GM12878 (cell line): Measurements from ENCODE around the gene CLDN24. TPM values are rescaled to one million over a fixed set of nuclear protein-coding genes. Genes with fewer than 3 reads are reported as not detected.

Experiments
- ATAC-seq: fragments of 200-7000 bp; cut with Tn5 transposase; 3 replicates; pipeline ENCODE4 v1.9.1; 2020; ENCODE audit warnings: mild to moderate bottlenecking, moderate library complexity
- BruUV-seq: library from RNA; stranded (reverse); fragments of 400-500 nt; replicated peaks from 2 replicates; lab custom pipeline; 2021; lab: Mats Ljungman, UMichigan
- CTCF ChIA-PET: fragments of 300-600 bp; sonication (Branson Sonifier 250); formaldehyde crosslinking; extraction: SDS; loops from one replicate; lab custom pipeline; 2021; ENCODE audit warnings: inconsistent platforms; lab: Yijun Ruan, JAX
- POLR2A ChIA-PET: fragments of 350-600 bp; formaldehyde crosslinking; extraction: SDS; loops from one replicate; lab custom pipeline; 2021; ENCODE audit warnings: inconsistent platforms; lab: Charles Lee
- RAD21 ChIA-PET: fragments of 300-600 bp; sonication (Branson Sonifier 250); formaldehyde crosslinking; loops from one replicate; lab custom pipeline; 2023; ENCODE audit warnings: antibody characterized with exemption; ENCODE audit not compliant: unreplicated experiment; lab: Charles Lee
- SMC1A ChIA-PET: fragments of 300-600 bp; sonication (Branson Sonifier 250); formaldehyde crosslinking; loops from one replicate; lab custom pipeline; 2023; ENCODE audit not compliant: unreplicated experiment, uncharacterized antibody; lab: Charles Lee
- DNase-seq: peaks from one replicate; pipeline ENCODE4 v3.0.0-alpha.2; 2011; ENCODE audit warnings: low read depth, low spot score
- FAIRE-seq: peaks from 3 replicates; lab custom pipeline; 2011; peaks lifted over from hg19 to GRCh38; lab: Jason Lieb, UNC
- H2AFZ ChIP-seq: 2 replicates; pipeline ENCODE4 v1.6.0; 2011; ENCODE audit warnings: low read depth, low read length, control low read depth; ENCODE audit not compliant: control insufficient read depth
- H3K27ac ChIP-seq: 2 replicates; pipeline ENCODE4 v1.5.1; 2011; ENCODE audit warnings: control low read depth; ENCODE audit not compliant: control insufficient read depth, insufficient read depth
- H3K27me3 ChIP-seq, 2 experiments: replicated peaks in 1 of 2; 2 replicates each; pipeline versions ENCODE4 v1.6.0 to v1.6.1; 2011; ENCODE audit warnings: low read length in 1 of 2; ENCODE audit not compliant: control insufficient read depth in 2 of 2, insufficient read depth in 2 of 2
- H3K36me3 ChIP-seq, 2 experiments: 2 replicates each; pipeline ENCODE4 v1.5.1; 2011; ENCODE audit warnings: low read length in 1 of 2; ENCODE audit not compliant: control insufficient read depth in 2 of 2, insufficient read depth in 2 of 2
- H3K4me1 ChIP-seq: 2 replicates; pipeline ENCODE4 v1.6.1; 2011; ENCODE audit warnings: mild to moderate bottlenecking, low read length, moderate library complexity, mixed read lengths; ENCODE audit not compliant: control insufficient read depth, insufficient read depth
- H3K4me2 ChIP-seq: 2 replicates; pipeline ENCODE4 v1.6.0; 2011; ENCODE audit warnings: control low read depth; ENCODE audit not compliant: control insufficient read depth, insufficient read depth
- H3K4me3 ChIP-seq: fragments of 200-600 bp; sonication (generic); 2 replicates; pipeline ENCODE4 v1.5.1; 2016
- H3K79me2 ChIP-seq: 2 replicates; pipeline ENCODE4 v1.6.0; 2011; ENCODE audit warnings: low read length; ENCODE audit not compliant: control insufficient read depth, insufficient read depth
- H3K9ac ChIP-seq: 2 replicates; pipeline ENCODE4 v1.8.0; 2011; ENCODE audit warnings: low read length, control low read depth, mixed read lengths; ENCODE audit not compliant: control insufficient read depth, insufficient read depth
- H3K9me3 ChIP-seq: replicated peaks from 3 replicates; pipeline ENCODE4 v1.5.1; 2011; ENCODE audit warnings: mild to moderate bottlenecking, low read length; ENCODE audit not compliant: control insufficient read depth, insufficient read depth
- H4K20me1 ChIP-seq: 2 replicates; pipeline ENCODE4 v1.6.0; 2011; ENCODE audit not compliant: control insufficient read depth, insufficient read depth
- ATF7 ChIP-seq: fragments of 450-650 bp; IDR thresholded peaks from 2 replicates; pipeline ENCODE4 v1.6.1; 2016; ENCODE audit warnings: low read depth, mild to moderate bottlenecking
- BACH1 ChIP-seq: fragments of 450-650 bp; IDR thresholded peaks from 2 replicates; pipeline ENCODE4 v1.6.1; 2017; ENCODE audit warnings: mild to moderate bottlenecking, borderline replicate concordance
- CBX5 ChIP-seq: sonication (generic); IDR thresholded peaks from 2 replicates; pipeline ENCODE4 v1.6.1; 2016; ENCODE audit warnings: low read depth, moderate library complexity, mild to moderate bottlenecking, inconsistent platforms
- DPF2 ChIP-seq: fragments of 450-650 bp; IDR thresholded peaks from 2 replicates; pipeline ENCODE4 v1.6.1; 2017; ENCODE audit warnings: mild to moderate bottlenecking
- EGR1 ChIP-seq, 2 experiments: IDR thresholded peaks; 1 replicate in 1 of 2; 2 replicates in 1 of 2; pipeline ENCODE4 v1.6.1; 2011 to 2012; ENCODE audit warnings: low read depth in 2 of 2, low read length in 2 of 2, borderline replicate concordance in 1 of 2, mild to moderate bottlenecking in 1 of 2, moderate library complexity in 1 of 2
- HDAC2 ChIP-seq: fragments of 200-600 bp; sonication (generic); IDR thresholded peaks from 2 replicates; pipeline ENCODE4 v1.6.1; 2017
- NR2F1 ChIP-seq: fragments of 450-650 bp; conservative IDR thresholded peaks from 2 replicates; pipeline ENCODE4 v1.6.1; 2017; ENCODE audit warnings: mild to moderate bottlenecking
- RELA ChIP-seq: fragments of 450-650 bp; IDR thresholded peaks from 2 replicates; pipeline ENCODE4 v1.8.0; 2014; ENCODE audit warnings: borderline replicate concordance; ENCODE audit not compliant: partially characterized antibody
- USF2 ChIP-seq: IDR thresholded peaks from 2 replicates; pipeline ENCODE4 v1.6.1; 2011; ENCODE audit warnings: low read depth, low read length, improper control_type of control experiment, borderline replicate concordance
- ZBED1 ChIP-seq: IDR thresholded peaks from 2 replicates; pipeline ENCODE4 v1.6.1; 2016; ENCODE audit warnings: borderline replicate concordance
- WGBS: methylation state at CpG from one replicate; pipeline ENCODE4 v1.1.6; 2016; ENCODE audit warnings: low lambda C conversion rate; ENCODE audit not compliant: insufficient replicate concordance, insufficient coverage; ENCODE audit errors: missing lambda C conversion rate; 5-methylcytosine and 5-hydroxymethylcytosine counted together
- in situ Hi-C: fragments of 300-500 bp; cut with MboI; formaldehyde crosslinking; loops from 9 replicates; pipeline ENCODE4 v1.14.3; 2018; ENCODE audit warnings: mixed read lengths
- intact Hi-C: fragments of 100-400 bp; cut with micrococcal nuclease; formaldehyde crosslinking; loops from one replicate; pipeline ENCODE4 v1.14.2; 2022; ENCODE audit not compliant: unreplicated experiment
- polyA plus RNA-seq, 11 experiments: library from polyadenylated mRNA; depleted of rRNA in 4 of 11; unstranded in 6 of 11; stranded (reverse) in 5 of 11; fragments of >200 nt; fragmentation: Nextera tagmentation in 4 of 11; fragmentation: Illumina TruSeq in 1 of 11; extraction: Ambion mirVana in 4 of 11; extraction: Trizol in 1 of 11; gene quantifications; 1 replicate in 1 of 11; 2 replicates in 10 of 11; pipeline versions ENCODE4 v1.2.1 to v1.2.3, GENCODE V29; 2011 to 2016; ENCODE audit warnings: inconsistent platforms in 2 of 11, missing spikeins in 2 of 11, low read depth in 1 of 11
- total RNA-seq, 4 experiments: library from RNA; depleted of rRNA in 3 of 4; stranded (reverse); fragments of >200 nt in 3 of 4; fragmentation: Illumina TruSeq in 1 of 4; extraction: Trizol in 1 of 4; gene quantifications; 2 replicates each; pipeline versions ENCODE4 v1.2.1 to v1.2.3, GENCODE V29; 2013 to 2021
- TF ChIP-seq, protein P1 (sequence below): fragments of 450-650 bp; IDR thresholded peaks from 2 replicates; pipeline ENCODE4 v1.6.1; 2016; ENCODE audit warnings: mild to moderate bottlenecking, moderate library complexity, borderline replicate concordance
- TF ChIP-seq, protein P2 (sequence below): fragments of 450-650 bp; IDR thresholded peaks from 2 replicates; pipeline ENCODE4 v1.6.1; 2017; ENCODE audit warnings: antibody characterized with exemption, mild to moderate bottlenecking, moderate library complexity
- TF ChIP-seq, protein P3 (sequence below): IDR thresholded peaks from 2 replicates; pipeline ENCODE4 v1.6.1; 2011; ENCODE audit warnings: mild to moderate bottlenecking, low read depth, low read length, moderate library complexity; ENCODE audit not compliant: insufficient replicate concordance

The CLDN24 gene
- total and polyA plus RNA-seq, 10 of the 15 experiments (the other 5 are each of a cell fraction or from before 2014, with no cell fraction given), result not detected

GRCh38 chr4:183321516-183321915 lies 710 bp downstream of the CLDN24 start (continued):
- TF ChIP-seq, protein P1, sequence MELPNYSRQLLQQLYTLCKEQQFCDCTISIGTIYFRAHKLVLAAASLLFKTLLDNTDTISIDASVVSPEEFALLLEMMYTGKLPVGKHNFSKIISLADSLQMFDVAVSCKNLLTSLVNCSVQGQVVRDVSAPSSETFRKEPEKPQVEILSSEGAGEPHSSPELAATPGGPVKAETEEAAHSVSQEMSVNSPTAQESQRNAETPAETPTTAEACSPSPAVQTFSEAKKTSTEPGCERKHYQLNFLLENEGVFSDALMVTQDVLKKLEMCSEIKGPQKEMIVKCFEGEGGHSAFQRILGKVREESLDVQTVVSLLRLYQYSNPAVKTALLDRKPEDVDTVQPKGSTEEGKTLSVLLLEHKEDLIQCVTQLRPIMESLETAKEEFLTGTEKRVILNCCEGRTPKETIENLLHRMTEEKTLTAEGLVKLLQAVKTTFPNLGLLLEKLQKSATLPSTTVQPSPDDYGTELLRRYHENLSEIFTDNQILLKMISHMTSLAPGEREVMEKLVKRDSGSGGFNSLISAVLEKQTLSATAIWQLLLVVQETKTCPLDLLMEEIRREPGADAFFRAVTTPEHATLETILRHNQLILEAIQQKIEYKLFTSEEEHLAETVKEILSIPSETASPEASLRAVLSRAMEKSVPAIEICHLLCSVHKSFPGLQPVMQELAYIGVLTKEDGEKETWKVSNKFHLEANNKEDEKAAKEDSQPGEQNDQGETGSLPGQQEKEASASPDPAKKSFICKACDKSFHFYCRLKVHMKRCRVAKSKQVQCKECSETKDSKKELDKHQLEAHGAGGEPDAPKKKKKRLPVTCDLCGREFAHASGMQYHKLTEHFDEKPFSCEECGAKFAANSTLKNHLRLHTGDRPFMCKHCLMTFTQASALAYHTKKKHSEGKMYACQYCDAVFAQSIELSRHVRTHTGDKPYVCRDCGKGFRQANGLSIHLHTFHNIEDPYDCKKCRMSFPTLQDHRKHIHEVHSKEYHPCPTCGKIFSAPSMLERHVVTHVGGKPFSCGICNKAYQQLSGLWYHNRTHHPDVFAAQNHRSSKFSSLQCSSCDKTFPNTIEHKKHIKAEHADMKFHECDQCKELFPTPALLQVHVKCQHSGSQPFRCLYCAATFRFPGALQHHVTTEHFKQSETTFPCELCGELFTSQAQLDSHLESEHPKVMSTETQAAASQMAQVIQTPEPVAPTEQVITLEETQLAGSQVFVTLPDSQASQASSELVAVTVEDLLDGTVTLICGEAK, result no peak
- TF ChIP-seq, protein P2, sequence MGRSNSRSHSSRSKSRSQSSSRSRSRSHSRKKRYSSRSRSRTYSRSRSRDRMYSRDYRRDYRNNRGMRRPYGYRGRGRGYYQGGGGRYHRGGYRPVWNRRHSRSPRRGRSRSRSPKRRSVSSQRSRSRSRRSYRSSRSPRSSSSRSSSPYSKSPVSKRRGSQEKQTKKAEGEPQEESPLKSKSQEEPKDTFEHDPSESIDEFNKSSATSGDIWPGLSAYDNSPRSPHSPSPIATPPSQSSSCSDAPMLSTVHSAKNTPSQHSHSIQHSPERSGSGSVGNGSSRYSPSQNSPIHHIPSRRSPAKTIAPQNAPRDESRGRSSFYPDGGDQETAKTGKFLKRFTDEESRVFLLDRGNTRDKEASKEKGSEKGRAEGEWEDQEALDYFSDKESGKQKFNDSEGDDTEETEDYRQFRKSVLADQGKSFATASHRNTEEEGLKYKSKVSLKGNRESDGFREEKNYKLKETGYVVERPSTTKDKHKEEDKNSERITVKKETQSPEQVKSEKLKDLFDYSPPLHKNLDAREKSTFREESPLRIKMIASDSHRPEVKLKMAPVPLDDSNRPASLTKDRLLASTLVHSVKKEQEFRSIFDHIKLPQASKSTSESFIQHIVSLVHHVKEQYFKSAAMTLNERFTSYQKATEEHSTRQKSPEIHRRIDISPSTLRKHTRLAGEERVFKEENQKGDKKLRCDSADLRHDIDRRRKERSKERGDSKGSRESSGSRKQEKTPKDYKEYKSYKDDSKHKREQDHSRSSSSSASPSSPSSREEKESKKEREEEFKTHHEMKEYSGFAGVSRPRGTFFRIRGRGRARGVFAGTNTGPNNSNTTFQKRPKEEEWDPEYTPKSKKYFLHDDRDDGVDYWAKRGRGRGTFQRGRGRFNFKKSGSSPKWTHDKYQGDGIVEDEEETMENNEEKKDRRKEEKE, result no peak
- no peak for TF ChIP-seq ZBED1
- no peak for TF ChIP-seq CBX5
- no peak for TF ChIP-seq DPF2
- TF ChIP-seq HDAC2, result no peak
- TF ChIP-seq, all 136 proteins: peak for 0

GRCh38 chr4:183321079-183321478 lies 1.1 kb downstream of the CLDN24 start:
- no peak overlapping the region for H2AFZ ChIP-seq
- H3K4me3 ChIP-seq, result no peak overlapping the region
- CTCF ChIA-PET, result no interaction called here
- TF ChIP-seq RELA (no peak), EGR1 (IDR thresholded peaks at IDR 0.05; ENCODE audit: borderline replicate concordance in 1 of 2, low read depth in 2 of 2, low read length in 2 of 2) (no peak), USF2 (no peak), ATF7 (0 out of 2 replicates have a peak, but pooled peaks have one; percentile 34), NR2F1 (0 out of 2 replicates have a peak, but pooled peaks have one; percentile 48), BACH1 (no peak)
- TF ChIP-seq, protein P3, sequence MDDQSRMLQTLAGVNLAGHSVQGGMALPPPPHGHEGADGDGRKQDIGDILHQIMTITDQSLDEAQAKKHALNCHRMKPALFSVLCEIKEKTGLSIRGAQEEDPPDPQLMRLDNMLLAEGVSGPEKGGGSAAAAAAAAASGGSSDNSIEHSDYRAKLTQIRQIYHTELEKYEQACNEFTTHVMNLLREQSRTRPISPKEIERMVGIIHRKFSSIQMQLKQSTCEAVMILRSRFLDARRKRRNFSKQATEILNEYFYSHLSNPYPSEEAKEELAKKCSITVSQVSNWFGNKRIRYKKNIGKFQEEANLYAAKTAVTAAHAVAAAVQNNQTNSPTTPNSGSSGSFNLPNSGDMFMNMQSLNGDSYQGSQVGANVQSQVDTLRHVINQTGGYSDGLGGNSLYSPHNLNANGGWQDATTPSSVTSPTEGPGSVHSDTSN, result no peak

More at GRCh38 chr4:183321079-183321478, 1.1 kb downstream of the CLDN24 start:
- 48% methylated on average over 2 of the region's 2 CpGs for WGBS
- Histone ChIP-seq H4K20me1 (no peaks in the 10 kb centered on the region), H3K9me3 (no peaks in the 10 kb centered on the region; the same call in 2 of the 3 replicates), H3K36me3 (no peaks in the 10 kb centered on the region), H3K27ac (no peak overlapping the region), H3K9ac (no peak overlapping the region), H3K27me3 (no peaks in the 10 kb centered on the region), H3K4me1 (no peaks in the 10 kb centered on the region), H3K79me2 (no peaks in the 10 kb centered on the region), H3K4me2 (no peak overlapping the region)
- DNase-seq (no peak), ATAC-seq (peak; percentile 59), FAIRE-seq (no peak)
- ChIA-PET SMC1A (interaction anchor here (0.8 kb wide), 1 partner anchor 34 kb away, joined by 4 read pairs; no protein-coding TSS in a partner anchor), POLR2A (no interaction called here), RAD21 (no interaction called here)
- no TSS peak for BruUV-seq
- in situ Hi-C loops, result no loop called here
- intact Hi-C loops, result no loop called here
